ENCODE measurements around the gene HOXA6.

DNA sequence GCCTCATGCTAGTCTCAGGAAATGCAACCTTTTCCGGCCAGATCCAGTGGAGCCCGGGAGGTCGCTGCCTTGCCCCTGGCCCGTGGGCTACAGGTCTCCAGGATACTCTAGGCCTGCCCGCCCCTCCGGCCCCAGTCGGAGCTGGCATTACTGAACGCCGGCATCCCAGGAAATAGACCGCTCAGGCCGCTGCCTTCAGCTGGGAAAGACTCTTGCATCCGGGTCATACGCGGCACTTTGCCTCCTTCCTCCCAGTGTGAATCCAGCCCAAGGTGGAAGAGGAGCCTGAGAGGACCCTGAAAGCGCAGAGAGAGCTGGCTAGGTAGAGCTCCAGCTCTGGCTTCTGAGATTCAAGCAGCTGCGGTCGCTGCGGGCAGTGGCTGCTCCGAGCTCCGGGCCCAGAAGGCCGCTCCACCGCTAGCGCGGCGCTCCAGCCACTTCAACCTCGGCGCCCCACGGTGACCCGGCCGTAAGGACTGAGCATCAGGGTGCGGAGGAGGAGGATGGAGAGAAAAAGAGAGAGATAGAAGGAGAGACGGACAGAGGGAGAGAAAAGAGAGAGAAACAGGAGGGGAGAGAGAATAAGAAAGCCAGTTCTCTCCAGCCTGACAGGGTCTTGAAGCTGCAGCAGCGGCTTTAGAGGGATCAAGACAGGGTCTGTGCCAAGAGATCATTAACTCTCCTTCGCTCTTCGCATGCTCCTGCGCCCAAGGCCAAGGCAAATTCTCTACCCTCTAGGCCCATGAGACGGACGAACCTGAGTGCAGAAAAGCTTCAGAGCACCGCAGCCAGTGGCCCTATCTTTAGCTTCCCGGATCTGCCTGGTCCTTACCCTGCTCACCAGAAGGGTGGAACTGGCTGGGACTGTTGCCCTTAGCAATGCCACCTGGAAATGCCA is 28.3 kb upstream of the HOXA6 start:
- TF ChIP-seq POLR2A (IDR thresholded peaks at IDR 0.05; ENCODE audit: low read depth, low read length), result no peak
- no peak for TF ChIP-seq POLR2AphosphoS5 (IDR thresholded peaks at IDR 0.05; ENCODE audit: low read depth, low read length)

Measured in GM12892 (cell line).